HG03175 (cell line): Measurements from ENCODE around the gene COL5A1.

Experiments used
- ATAC-seq: cut with Tn5 transposase; IDR thresholded peaks from one replicate; pipeline ENCODE4 v1.9.1; 2021; ENCODE audit warnings: mild to moderate bottlenecking, moderate library complexity; ENCODE audit not compliant: unreplicated experiment

Gene COL5A1

GRCh38 chr9:134885679-134886412 is 244.2 kb downstream of the COL5A1 start:
- no peak for ATAC-seq

- no peak for ATAC-seq
Measured at GRCh38 chr9:134886413-134886913, 244.9 kb downstream of the COL5A1 start.

- ATAC-seq: no peak
Measured at GRCh38 chr9:134887219-134887618, 245.6 kb downstream of the COL5A1 start.

- no peak for ATAC-seq
Measured at GRCh38 chr9:134887686-134888602, 246.3 kb downstream of the COL5A1 start.

GRCh38 chr9:134888603-134889190 is 247.1 kb downstream of the COL5A1 start:
- no peak for ATAC-seq

- no peak for ATAC-seq
Measured at GRCh38 chr9:134889386-134890154, 248.0 kb downstream of the COL5A1 start.

- ATAC-seq: no peak
Measured at GRCh38 chr9:134890155-134890495, 248.5 kb downstream of the COL5A1 start.

- ATAC-seq: no peak
Measured at GRCh38 chr9:134891053-134891452, 249.4 kb downstream of the COL5A1 start.

GRCh38 chr9:134891713-134892112 is 250.1 kb downstream of the COL5A1 start:
- ATAC-seq: no peak

- no peak for ATAC-seq
Measured at GRCh38 chr9:134892221-134892620, 250.6 kb downstream of the COL5A1 start.

GRCh38 chr9:134892820-134893420 is 251.3 kb downstream of the COL5A1 start:
- ATAC-seq: no peak
